HepG2 (cell line): ENCODE results near the gene SHROOM2. TPM values are rescaled to one million over a fixed set of nuclear protein-coding genes. Genes with fewer than 3 reads are reported as not detected.
A peak's percentile ranks its signal among the peaks of the same experiment; 100 is the strongest.

Source experiments
- ATAC-seq: fragments of 200-7000 bp; cut with Tn5 transposase; 3 replicates; pipeline ENCODE4 v1.9.1; 2020; ENCODE audit warnings: mild to moderate bottlenecking, moderate library complexity
- BruUV-seq: library from RNA; stranded (reverse); fragments of 400-500 nt; replicated peaks from 2 replicates; lab custom pipeline; 2021; lab: Mats Ljungman, UMichigan
- CTCF ChIA-PET: fragments of 300-600 bp; formaldehyde crosslinking; extraction: SDS; loops from one replicate; lab custom pipeline; 2021; ENCODE audit warnings: low total read pairs, inconsistent platforms, low intra/inter-chr PET ratio; lab: Yijun Ruan, JAX
- POLR2A ChIA-PET: fragments of 350-600 bp; sonication (Branson Sonifier 250); formaldehyde crosslinking; loops from one replicate; lab custom pipeline; 2020; ENCODE audit warnings: antibody characterized with exemption, inconsistent platforms; lab: Yijun Ruan, JAX
- DNase-seq: peaks from one replicate; pipeline ENCODE4 v3.0.0-alpha.2; 2015; ENCODE audit warnings: low spot score
- FAIRE-seq: peaks from 3 replicates; lab custom pipeline; 2011; peaks lifted over from hg19 to GRCh38; lab: Jason Lieb, UNC
- H2AFZ ChIP-seq: one replicate; pipeline ENCODE4 v1.6.1; 2011; ENCODE audit warnings: low read length, inconsistent platforms
- H3K27ac ChIP-seq: fragments of 300-600 bp; 3 replicates; pipeline ENCODE4 v1.8.0; 2011; ENCODE audit warnings: mixed run types, mild to moderate bottlenecking, mixed read lengths, low read length, inconsistent platforms; ENCODE audit not compliant: insufficient read depth; ENCODE audit errors: extremely low read length
- H3K27me3 ChIP-seq, 2 experiments: fragments of 200-600 bp in 1 of 2; 2 replicates in 1 of 2; 3 replicates in 1 of 2; pipeline versions ENCODE4 v1.6.0 to v1.8.0; 2011; ENCODE audit warnings: low read length in 2 of 2, mild to moderate bottlenecking in 2 of 2, moderate library complexity in 2 of 2, inconsistent platforms in 1 of 2; ENCODE audit not compliant: insufficient read depth in 2 of 2, control insufficient read depth in 1 of 2
- H3K36me3 ChIP-seq, 2 experiments: fragments of 200-600 bp in 1 of 2; replicated peaks in 1 of 2; 2 replicates in 1 of 2; 3 replicates in 1 of 2; pipeline versions ENCODE4 v1.5.1 to v1.8.0; 2011; ENCODE audit warnings: low read length in 2 of 2, inconsistent platforms in 1 of 2; ENCODE audit not compliant: insufficient read depth in 2 of 2, control insufficient read depth in 1 of 2
- H3K4me1 ChIP-seq: 2 replicates; pipeline ENCODE4 v1.5.1; 2012; ENCODE audit warnings: low read length, inconsistent platforms; ENCODE audit not compliant: insufficient read depth
- H3K4me2 ChIP-seq: 2 replicates; pipeline ENCODE4 v1.6.0; 2011; ENCODE audit warnings: low read depth, low read length, inconsistent platforms
- H3K4me3 ChIP-seq, 3 experiments: fragments of 200-600 bp in 1 of 3; sonication (generic), shearing (Covaris generic) in 1 of 3; replicated peaks in 1 of 3; 2 replicates each; pipeline ENCODE4 v1.5.1; 2011 to 2016; ENCODE audit warnings: low read length in 3 of 3, inconsistent platforms in 2 of 3, low read depth in 2 of 3, mild to moderate bottlenecking in 2 of 3, control low read depth in 1 of 3, mixed read lengths in 1 of 3; ENCODE audit not compliant: insufficient read depth in 1 of 3
- H3K79me2 ChIP-seq: one replicate; pipeline ENCODE4 v1.6.1; 2011; ENCODE audit warnings: low read length, inconsistent platforms; ENCODE audit not compliant: insufficient read depth
- H3K9ac ChIP-seq: 2 replicates; pipeline ENCODE4 v1.6.0; 2011; ENCODE audit warnings: mild to moderate bottlenecking, low read depth, low read length, inconsistent platforms; ENCODE audit not compliant: insufficient read depth
- H3K9me3 ChIP-seq: 2 replicates; pipeline ENCODE4 v1.5.1; 2012; ENCODE audit warnings: mild to moderate bottlenecking, low read length
- H4K20me1 ChIP-seq: 2 replicates; pipeline ENCODE4 v1.6.0; 2011; ENCODE audit warnings: inconsistent platforms, mild to moderate bottlenecking, low read length, moderate library complexity; ENCODE audit not compliant: insufficient read depth
- BHLHE40 ChIP-seq: IDR thresholded peaks from 2 replicates; pipeline ENCODE4 v1.6.1; 2011; ENCODE audit warnings: low read length, improper control_type of control experiment
- CREB1 ChIP-seq, 2 experiments: fragments of 450-650 bp in 1 of 2; IDR thresholded peaks; 2 replicates each; pipeline ENCODE4 v1.6.1; 2016 to 2017; ENCODE audit warnings: control low read depth in 1 of 2, mild to moderate bottlenecking in 1 of 2, missing compliant biosample characterization in 1 of 2, missing genetic modification characterization in 1 of 2
- KLF12 ChIP-seq: sonication (generic); formaldehyde crosslinking; IDR thresholded peaks from 2 replicates; pipeline ENCODE4 v1.4.0; 2020; ENCODE audit warnings: missing genetic modification reagents, borderline replicate concordance
- PRDM10 ChIP-seq: sonication (generic); formaldehyde crosslinking; IDR thresholded peaks from 2 replicates; pipeline ENCODE4 v1.4.0; 2020; ENCODE audit warnings: low read depth, missing genetic modification reagents
- SOX5 ChIP-seq: IDR thresholded peaks from 2 replicates; pipeline ENCODE4 v1.6.1; 2016; ENCODE audit warnings: borderline replicate concordance
- THAP11 ChIP-seq: IDR thresholded peaks from 2 replicates; pipeline ENCODE4 v1.6.1; 2016; ENCODE audit warnings: missing biosample characterization, missing genetic modification reagents
- ZBTB21 ChIP-seq: sonication (generic); formaldehyde crosslinking; IDR thresholded peaks from 2 replicates; pipeline ENCODE4 v1.4.0; 2020; ENCODE audit warnings: missing genetic modification reagents
- ZNF121 ChIP-seq: sonication (generic); formaldehyde crosslinking; IDR thresholded peaks from 2 replicates; pipeline ENCODE4 v1.5.0; 2020; ENCODE audit warnings: mild to moderate bottlenecking, missing genetic modification reagents
- ZNF275 ChIP-seq: sonication (generic); formaldehyde crosslinking; IDR thresholded peaks from 2 replicates; pipeline ENCODE4 v1.8.0; 2022; ENCODE audit warnings: missing genetic modification reagents, mild to moderate bottlenecking, inconsistent platforms, borderline replicate concordance
- ZNF292 ChIP-seq: sonication (generic); formaldehyde crosslinking; IDR thresholded peaks from 2 replicates; pipeline ENCODE4 v1.8.1; 2022; ENCODE audit warnings: mild to moderate bottlenecking, low read depth, missing genetic modification reagents, borderline replicate concordance
- ZNF674 ChIP-seq: sonication (generic); formaldehyde crosslinking; IDR thresholded peaks from 2 replicates; pipeline ENCODE4 v1.5.0; 2020; ENCODE audit warnings: low read depth, mild to moderate bottlenecking, missing genetic modification reagents
- WGBS: methylation state at CpG from one replicate; pipeline ENCODE4 v1.1.6; 2017; ENCODE audit warnings: low lambda C conversion rate; 5-methylcytosine and 5-hydroxymethylcytosine counted together
- in situ Hi-C: cut with HindIII; loops from 2 replicates; pipeline ENCODE4 v1.10.0; 2017; ENCODE audit warnings: low pct_unique_long_range_greater_than_20kb; ENCODE audit not compliant: extremely low pct_ligation_motif_present
- intact Hi-C: fragments of 100-400 bp; cut with micrococcal nuclease; formaldehyde crosslinking; loops from one replicate; pipeline ENCODE4 v1.10.0; 2022; ENCODE audit not compliant: unreplicated experiment
- polyA plus RNA-seq, 8 experiments: library from polyadenylated mRNA; depleted of rRNA in 3 of 8; stranded (reverse) in 7 of 8; unstranded in 1 of 8; fragments of >200 nt; fragmentation: Illumina TruSeq in 4 of 8; extraction: Trizol in 4 of 8; gene quantifications; 2 replicates each; pipeline versions ENCODE4 v1.2.1 to v1.2.3, GENCODE V29; 2011 to 2016; ENCODE audit warnings: low read depth in 4 of 8, missing spikeins in 1 of 8, mixed read lengths in 1 of 8; ENCODE audit not compliant: insufficient read depth in 1 of 8
- total RNA-seq, 5 experiments: library from RNA; depleted of rRNA; stranded (reverse); fragments of >200 nt; fragmentation: Illumina TruSeq; extraction: Trizol; gene quantifications; 2 replicates each; pipeline ENCODE4 v1.2.3, GENCODE V29; 2016; ENCODE audit warnings: low read depth in 1 of 5

The SHROOM2 gene
- total and polyA plus RNA-seq, 2 of the 13 experiments (the other 11 are each of a cell fraction or from before 2014, with no cell fraction given), result 0.92 to 1.4 TPM

GRCh38 chrX:9844936-9845577 is 58.8 kb downstream of the SHROOM2 start:
- no peak for DNase-seq
- no peak overlapping the region for H2AFZ ChIP-seq
- peak; percentile 15; the same call in 1 of the 2 replicates for TF ChIP-seq ZNF292 (CRISPR knock-in tag)
- TF ChIP-seq KLF12 (CRISPR knock-in tag), result no peak
- peak; percentile 35; the same call in 1 of the 2 replicates for TF ChIP-seq ZNF121 (CRISPR knock-in tag)
- TF ChIP-seq CREB1 (IDR thresholded peaks at IDR 0.05), result no peak
- TF ChIP-seq CREB1 (CRISPR knock-in tag; IDR thresholded peaks at IDR 0.05), result 0 out of 2 replicates have a peak, but pooled peaks have one; percentile 21
- TF ChIP-seq ZBTB21 (CRISPR knock-in tag), result no peak
- peak overlapping the region; percentile 58 for H3K4me2 ChIP-seq
- H3K36me3 ChIP-seq, result no peaks in the 10 kb centered on the region
- no peaks in the 10 kb centered on the region for H3K79me2 ChIP-seq
- H4K20me1 ChIP-seq, result no peaks in the 10 kb centered on the region
- H3K27ac ChIP-seq, result peak overlapping the region; percentile 53
- BruUV-seq, result no TSS peak
- ChIA-PET POLR2A (interaction anchor here (1.1 to 3.0 kb wide), 4 partner anchors 21 to 59 kb away, joined by 4 to 15 read pairs (median 5); partner anchors contain the start of gene SHROOM2), CTCF (no interaction called here)
- H3K4me3 ChIP-seq, result peak overlapping the region; percentile 27 to 34 (median 33); a peak in 4 of 6 replicates
- no peaks in the 10 kb centered on the region for H3K9me3 ChIP-seq
- ATAC-seq, result peak; percentile 70
- H3K4me1 ChIP-seq, result peaks cover 41% of the 10 kb centered on the region
- intact Hi-C loops (loop anchor here (2.0 to 5.0 kb wide), 2 partner anchors 22 to 58 kb away; partner anchors contain the start of gene SHROOM2), in situ Hi-C loops (no loop called here)
- H3K27me3 ChIP-seq, result no peaks in the 10 kb centered on the region
- H3K9ac ChIP-seq, result peak overlapping the region; percentile 34; the same call in 1 of the 2 replicates
- 32% methylated on average over 5 of the region's 7 CpGs for WGBS
- FAIRE-seq, result peak; percentile 4

- Histone ChIP-seq H3K4me2 (peak overlapping the region; percentile 58), H3K79me2 (no peaks in the 10 kb centered on the region), H2AFZ (no peak overlapping the region), H3K27ac (peak overlapping the region; percentile 53), H3K9ac (peak overlapping the region; percentile 34; the same call in 1 of the 2 replicates), H3K9me3 (no peaks in the 10 kb centered on the region), H4K20me1 (no peaks in the 10 kb centered on the region), H3K36me3 (no peaks in the 10 kb centered on the region), H3K4me1 (peaks cover 41% of the 10 kb centered on the region), H3K4me3 (peak overlapping the region; percentile 27 to 34 (median 33); a peak in 4 of 6 replicates), H3K27me3 (no peaks in the 10 kb centered on the region)
- 2% methylated on average over 6 of the region's 6 CpGs for WGBS
- no TSS peak for BruUV-seq
- DNase-seq (peak; percentile 80), ATAC-seq (peak; percentile 96), FAIRE-seq (peak; percentile 63)
- ChIA-PET CTCF (no interaction called here), POLR2A (interaction anchor here (1.1 to 3.0 kb wide), 4 partner anchors 21 to 59 kb away, joined by 4 to 15 read pairs (median 5); partner anchors contain the start of gene SHROOM2)
- intact Hi-C loops (loop anchor here (2.0 to 5.0 kb wide), 2 partner anchors 23 to 58 kb away; partner anchors contain the start of gene SHROOM2), in situ Hi-C loops (no loop called here)
- TF ChIP-seq ZNF674 (no peak), BHLHE40 (0 out of 2 replicates have a peak, but pooled peaks have one; percentile 12), THAP11 (CRISPR knock-in tag) (0 out of 2 replicates have a peak, but pooled peaks have one; percentile 20), SOX5 (CRISPR knock-in tag) (no peak), PRDM10 (CRISPR knock-in tag) (peak; percentile 97), ZNF275 (CRISPR knock-in tag) (no peak)
These were observed 59.3 kb downstream of the SHROOM2 start for GRCh38 chrX:9845578-9845952.
